ENCODE measurements around the gene AJAP1.
A peak's percentile ranks its signal among the peaks of the same experiment; 100 is the strongest.

The AJAP1 gene

GRCh38 chr1:4681026-4681425, 26.6 kb downstream of the AJAP1 start:
- DNase-seq (ENCODE audit: low read depth in 2 of 2), result no peak

DNA sequence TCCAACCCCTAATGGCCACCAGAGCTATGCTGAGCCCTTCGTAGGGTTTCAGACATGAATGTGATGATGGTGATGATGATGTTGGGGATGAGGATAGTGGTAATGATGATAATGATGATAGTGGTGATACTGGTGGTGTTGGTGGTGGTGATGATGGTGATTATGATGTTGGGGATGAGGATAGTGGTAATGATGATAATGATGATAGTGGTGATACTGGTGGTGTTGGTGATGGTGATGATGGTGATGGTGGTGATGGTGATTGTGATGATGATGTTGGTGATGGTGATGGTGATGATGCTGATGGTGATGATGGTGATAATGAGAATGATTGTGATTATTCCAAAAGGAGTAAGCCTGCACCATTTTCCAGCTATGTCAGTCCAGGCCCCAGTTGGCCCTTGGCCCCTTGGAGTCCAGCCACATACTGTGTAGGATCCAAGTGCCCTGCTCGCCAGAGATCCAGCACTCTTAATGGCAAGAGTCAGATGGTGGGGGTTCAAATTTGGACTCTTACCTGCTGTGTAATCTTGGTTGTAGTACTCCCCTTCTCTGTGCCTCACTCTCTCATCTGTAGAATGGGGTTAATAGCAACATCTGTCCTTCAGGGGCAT, 28.3 kb downstream of the AJAP1 start:
- DNase-seq (ENCODE audit: low read depth in 2 of 2), result no peak

DNA sequence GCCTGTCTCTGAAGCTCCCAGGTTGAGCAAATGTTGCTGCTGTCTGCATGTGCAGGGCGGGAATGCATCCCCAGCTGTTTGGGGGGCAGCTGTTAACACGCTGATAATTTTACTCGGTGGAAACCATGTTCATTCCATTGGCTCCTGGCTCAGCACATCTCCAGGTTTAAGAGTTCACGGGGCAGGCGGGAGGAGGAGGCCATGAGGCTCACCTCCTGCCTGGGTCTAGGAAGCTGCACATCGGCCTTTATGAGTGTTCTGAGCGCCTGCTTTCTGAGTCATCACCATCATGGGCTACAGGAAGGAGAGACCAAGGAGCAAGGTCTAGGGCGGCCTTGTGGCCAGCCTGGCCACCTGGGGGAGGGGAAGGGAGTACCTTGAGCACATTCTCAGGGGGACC, 29.7 kb downstream of the AJAP1 start:
- DNase-seq (ENCODE audit: low read depth in 2 of 2), result no peak

GRCh38 chr1:4684864-4685522, 30.6 kb downstream of the AJAP1 start:
- DNase-seq (ENCODE audit: low read depth in 2 of 2), result no peak

DNA sequence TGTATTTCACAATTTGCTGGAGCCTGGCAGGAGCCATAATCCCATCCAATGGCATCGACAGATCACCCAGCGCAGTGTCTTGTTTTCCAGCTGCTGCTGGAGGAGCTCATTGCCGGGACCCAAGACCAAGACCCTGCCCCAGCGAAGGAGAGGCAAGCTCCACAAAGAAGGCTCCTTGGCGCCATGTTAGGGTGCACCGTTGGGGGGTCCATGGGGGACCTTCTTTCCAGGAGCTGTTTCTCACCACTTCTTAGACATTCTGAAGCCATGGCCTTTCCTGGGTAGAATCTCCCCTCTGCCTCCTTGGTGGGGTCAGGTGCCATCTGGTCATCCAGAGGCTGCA, 31.1 kb downstream of the AJAP1 start:
- DNase-seq (ENCODE audit: low read depth in 2 of 2), result no peak

GRCh38 chr1:4687943-4688342, 33.5 kb downstream of the AJAP1 start:
- DNase-seq (ENCODE audit: low read depth in 2 of 2), result no peak

DNA sequence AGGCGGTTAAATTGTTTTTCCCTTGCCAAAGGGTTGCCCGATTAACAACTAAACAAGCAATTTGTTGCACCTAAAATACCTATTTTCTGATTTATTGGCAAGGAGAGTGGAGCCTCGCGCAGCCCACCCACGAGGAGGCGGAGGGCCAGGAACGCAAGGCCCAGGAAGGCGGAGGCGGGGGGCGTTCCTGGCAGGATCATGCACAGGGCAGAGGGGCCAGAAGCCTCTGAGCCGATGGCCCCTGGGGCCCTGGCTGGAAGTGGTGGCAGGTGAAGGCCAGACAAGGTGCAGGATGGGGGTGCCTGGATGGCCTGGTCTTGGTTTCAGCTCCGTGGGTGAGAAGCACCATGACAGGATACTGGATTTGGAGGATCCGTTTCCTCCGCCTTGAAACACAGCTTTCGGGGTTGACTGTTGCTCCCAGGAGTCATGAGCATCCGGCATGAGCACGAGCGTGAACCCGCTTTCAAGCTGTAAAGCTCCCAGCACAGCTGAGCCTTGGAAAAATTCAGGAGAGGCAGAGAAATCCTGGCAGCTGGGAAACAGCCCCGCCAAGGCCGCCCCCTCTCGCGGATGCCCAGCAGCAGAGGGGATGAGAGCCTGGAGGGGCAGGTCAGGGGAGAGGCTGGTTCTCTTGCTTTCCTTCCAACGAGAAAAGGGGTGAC, 35.0 kb downstream of the AJAP1 start:
- no peak for DNase-seq (ENCODE audit: low read depth in 2 of 2)

DNA sequence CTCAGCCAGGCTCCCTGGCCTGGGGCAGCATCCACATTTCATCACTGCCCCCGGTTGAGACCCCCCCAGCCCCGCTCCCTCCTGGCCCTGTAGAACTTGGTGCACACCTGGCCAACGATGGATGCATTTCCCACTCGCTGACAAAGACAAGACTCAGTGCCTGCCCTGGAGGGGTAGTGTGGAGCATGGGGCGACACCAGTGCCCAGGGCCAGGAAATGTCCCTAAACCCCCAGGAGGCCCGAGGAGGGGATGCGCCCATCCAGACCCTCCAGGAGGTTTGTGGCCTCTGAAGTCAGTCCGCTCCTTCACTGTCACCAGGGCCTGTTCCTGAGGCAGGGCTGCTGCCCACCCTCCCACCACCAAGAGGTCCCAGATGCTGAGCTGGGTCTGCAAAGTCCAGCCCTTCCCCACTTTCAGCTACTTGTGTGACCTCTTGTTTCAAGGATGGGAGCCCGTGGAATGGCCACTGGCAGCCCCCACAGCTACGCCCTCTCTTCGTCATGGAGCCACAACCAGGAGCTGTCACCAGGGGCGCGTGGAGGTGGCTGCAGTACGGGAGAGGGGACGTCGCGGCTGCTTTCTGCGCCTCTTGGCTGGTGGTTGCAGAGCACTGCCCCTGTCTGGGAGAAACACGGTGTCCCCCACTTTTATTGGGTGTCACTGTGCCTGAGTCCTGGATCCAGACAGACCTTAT, 35.7 kb downstream of the AJAP1 start:
- no peak for DNase-seq (ENCODE audit: low read depth in 2 of 2)

DNA sequence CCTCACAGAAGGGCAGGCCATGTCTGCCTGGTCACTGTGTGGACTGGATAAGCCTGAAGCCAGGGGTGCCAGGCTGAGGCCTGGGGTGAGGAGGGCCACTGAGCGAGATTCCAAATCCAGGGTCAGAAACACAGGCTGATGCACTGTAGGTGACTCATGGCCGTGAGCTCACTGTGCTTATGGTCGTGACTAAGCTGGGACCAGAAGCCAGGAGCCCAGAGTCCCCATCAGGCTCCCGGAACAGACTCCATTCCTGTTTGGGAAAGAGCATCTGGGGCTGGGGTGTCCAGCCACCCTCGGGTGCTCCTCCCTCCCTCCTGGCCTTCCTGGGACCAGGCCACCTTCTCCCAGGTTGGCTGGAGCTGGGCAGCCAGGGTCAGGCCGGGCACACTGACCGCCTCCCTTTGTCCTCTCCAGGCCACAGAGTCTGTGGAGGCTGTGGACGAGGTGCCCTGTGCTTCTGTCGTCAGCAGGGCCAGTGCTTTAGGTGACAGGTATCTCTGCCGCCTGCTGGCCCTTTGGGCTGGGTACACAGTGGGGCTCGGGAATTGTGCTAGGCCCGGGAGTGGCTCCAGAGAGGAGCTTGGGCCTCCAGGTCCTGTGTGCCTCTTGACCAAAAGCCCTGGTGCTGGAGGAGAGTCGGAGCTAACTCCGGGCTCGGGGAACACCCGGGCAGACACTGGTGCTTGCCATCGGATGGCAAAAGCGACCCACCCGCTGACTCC, 36.7 kb downstream of the AJAP1 start:
- no peak for DNase-seq (ENCODE audit: low read depth in 2 of 2)

GRCh38 chr1:4691766-4692405, 37.5 kb downstream of the AJAP1 start:
- no peak for DNase-seq (ENCODE audit: low read depth in 2 of 2)

- no peak for DNase-seq (ENCODE audit: low read depth in 2 of 2)
These were observed 38.0 kb downstream of the AJAP1 start for GRCh38 chr1:4692437-4692836.

GRCh38 chr1:4693331-4693730, 38.9 kb downstream of the AJAP1 start:
- DNase-seq (ENCODE audit: low read depth in 2 of 2), result no peak

- no peak for DNase-seq (ENCODE audit: low read depth in 2 of 2)
These were observed 39.5 kb downstream of the AJAP1 start for GRCh38 chr1:4693891-4694290.

DNA sequence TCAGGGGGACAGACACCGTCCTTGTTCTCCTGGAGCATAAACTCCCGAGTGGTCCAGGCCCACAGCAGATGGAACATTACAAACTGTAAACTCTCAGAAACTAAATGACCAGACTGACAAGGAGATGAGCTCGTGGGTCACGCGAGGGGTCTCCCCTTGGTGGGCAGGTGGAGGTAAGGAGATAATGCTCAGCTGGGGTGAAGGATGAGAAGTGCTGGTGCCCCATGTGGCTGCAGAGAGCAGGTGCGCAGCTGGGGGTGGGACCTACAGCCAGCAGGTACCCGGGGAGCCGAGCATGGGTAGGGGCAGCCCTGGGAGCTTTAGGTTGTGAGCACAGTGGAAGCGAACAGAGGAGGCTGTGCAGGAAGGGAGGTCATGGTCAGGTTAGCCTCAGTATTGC, 40.1 kb downstream of the AJAP1 start:
- DNase-seq (ENCODE audit: low read depth in 2 of 2), result no peak

DNA sequence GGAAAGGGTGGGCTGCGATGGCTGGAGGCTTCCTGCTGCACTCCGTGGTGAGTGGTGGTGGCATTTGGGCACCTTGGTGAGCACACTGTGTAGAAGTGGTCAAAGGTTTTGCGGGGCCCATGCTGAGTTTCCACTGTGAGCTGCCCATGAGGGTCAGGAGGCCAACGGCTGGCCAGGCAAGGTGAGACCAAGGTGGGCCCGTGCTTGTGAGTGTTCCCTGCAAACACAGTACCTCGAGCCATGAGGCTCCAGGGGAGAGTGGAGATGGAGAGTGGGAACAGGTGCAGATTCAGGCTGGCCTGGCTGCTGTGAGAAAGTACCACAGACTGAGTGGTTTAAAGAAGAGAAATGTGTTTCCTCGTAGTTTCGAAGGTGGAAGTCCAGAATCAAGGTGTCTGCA, 40.8 kb downstream of the AJAP1 start:
- DNase-seq (ENCODE audit: low read depth in 2 of 2), result no peak

- DNase-seq (ENCODE audit: low read depth in 2 of 2), result no peak
These were observed 41.8 kb downstream of the AJAP1 start for GRCh38 chr1:4696161-4696745.

- DNase-seq (ENCODE audit: low read depth in 2 of 2), result no peak
These were observed 42.3 kb downstream of the AJAP1 start for GRCh38 chr1:4696753-4697152.

DNA sequence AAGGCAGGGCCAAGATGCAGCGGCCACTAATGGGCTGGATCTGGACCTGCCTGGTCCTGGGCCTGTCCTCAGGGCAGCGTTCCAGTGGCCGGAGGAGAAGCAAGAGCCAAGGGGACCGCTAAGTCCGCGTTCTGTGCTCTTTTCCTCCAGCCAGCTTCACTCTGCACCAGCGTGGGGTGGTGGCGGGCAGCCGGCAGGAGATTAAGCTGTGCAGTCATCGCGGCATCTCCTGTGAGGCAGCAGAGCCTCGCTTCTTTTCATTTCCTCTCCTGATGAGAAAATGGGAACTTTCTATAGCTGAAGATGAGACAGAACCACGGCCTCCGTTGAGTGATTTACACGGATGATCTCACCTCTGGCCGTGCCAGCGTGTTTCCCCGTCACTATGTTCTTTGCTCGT, 43.4 kb downstream of the AJAP1 start:
- no peak for DNase-seq (ENCODE audit: low read depth in 2 of 2)

DNA sequence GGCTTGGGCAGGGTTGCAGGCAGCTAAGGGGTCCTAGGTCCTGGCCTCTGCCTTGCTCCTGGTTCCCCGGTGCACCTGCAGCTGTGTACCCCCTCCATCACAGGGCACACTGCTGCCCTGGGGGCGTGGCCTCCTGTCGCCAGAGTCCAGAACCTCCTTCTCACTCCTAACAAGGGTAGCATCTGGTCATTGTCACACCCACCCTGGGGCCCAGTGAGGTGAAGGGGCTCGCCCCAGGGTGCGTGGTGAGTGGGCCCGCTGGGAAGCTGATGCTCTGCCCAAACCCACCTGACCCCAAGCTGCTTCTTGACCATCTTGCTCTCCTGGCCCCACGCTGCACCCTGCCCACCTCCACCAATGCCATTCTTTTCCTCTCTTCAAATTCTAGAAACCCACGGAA, 44.5 kb downstream of the AJAP1 start:
- DNase-seq (ENCODE audit: low read depth in 2 of 2), result no peak

DNA sequence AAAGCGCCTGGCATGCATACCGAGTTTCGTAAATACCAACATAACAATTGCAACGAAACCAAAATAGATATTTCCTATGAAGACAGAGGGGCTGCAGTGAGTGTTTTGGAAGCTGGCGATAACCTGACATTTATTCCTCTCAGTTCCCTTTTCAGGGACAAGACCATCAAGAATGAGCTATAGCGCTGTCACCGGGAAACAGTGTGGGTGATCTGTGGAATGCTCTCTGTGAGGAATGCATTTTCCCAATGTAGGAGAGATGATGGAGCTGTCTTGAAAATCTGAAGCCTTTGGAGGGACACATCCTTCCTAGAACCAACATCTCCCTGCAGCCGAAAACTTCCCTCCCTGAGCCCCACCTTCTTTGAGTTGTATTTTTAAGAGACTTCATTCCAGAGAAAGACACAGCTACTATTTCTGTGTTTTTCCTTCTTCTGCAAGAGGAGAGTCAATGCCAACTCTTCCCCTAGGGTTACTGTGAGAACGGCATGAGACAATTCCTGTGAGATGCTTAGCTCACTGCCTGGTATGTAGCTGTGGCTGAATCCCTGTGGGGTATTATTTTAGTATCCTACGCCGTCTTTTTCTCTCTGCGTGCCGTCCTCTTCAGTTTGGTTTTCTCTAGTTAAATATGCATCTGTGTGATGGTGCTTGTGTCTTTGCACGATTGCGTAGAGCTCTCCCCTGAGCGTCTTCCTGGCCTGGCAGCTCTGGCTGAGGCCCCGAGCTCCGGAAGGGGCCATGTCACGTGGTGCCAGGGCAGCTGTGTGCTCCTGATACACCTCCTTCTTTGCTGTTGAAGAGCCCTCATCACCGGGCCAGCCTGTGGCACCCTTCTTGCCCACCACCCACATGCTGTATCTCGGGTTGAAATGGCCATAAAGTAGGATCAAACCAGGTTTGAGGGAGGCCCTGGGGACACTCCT, 45.2 kb downstream of the AJAP1 start:
- DNase-seq (ENCODE audit: low read depth in 2 of 2), result peak; percentile 36 to 39

All from fibroblast of skin of left biceps (primary cell).